Measurements from ENCODE around the gene GLDC.

DNA sequence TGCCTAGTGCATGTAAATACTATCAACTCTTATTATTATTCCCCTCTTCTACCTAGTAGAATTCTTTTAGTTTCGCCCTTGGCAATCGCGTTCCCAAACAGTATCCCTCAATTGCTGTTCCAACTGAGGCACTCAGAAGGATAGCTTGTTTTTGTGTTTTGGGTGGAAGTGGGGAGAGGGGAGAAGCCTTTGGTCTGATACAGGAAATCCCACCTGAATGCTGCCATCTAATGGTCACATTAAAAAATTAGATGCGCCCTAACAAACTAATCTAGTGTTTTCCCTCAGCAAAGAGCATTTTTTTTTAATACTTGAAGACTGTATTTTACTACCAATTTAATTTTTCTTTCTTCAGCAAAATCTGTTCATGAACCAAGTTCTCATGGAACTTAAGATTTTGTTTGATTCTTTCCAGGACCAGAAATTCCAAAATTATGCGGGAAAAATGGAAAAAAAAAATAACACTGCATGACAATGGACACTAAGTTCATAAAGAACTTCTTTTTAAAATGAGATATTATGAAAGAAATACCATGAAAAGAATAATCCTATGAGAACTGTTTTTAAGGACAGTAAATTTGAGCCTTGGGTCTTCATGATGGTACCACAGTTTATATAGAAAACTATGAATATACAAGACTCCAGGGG, 22.2 kb upstream of the GLDC start:
- no peak for TF ChIP-seq FOXA1 (IDR thresholded peaks at IDR 0.05)
- no peak for TF ChIP-seq SUZ12 (IDR thresholded peaks at IDR 0.05)
- no peak for TF ChIP-seq FOXM1 (IDR thresholded peaks at IDR 0.05; ENCODE audit: borderline replicate concordance)
- no peak for TF ChIP-seq SP1 (IDR thresholded peaks at IDR 0.05)
- TF ChIP-seq ZNF384 (IDR thresholded peaks at IDR 0.05), result no peak
- no peak for TF ChIP-seq ELF4 (IDR thresholded peaks at IDR 0.05)
- TF ChIP-seq, protein P1, sequence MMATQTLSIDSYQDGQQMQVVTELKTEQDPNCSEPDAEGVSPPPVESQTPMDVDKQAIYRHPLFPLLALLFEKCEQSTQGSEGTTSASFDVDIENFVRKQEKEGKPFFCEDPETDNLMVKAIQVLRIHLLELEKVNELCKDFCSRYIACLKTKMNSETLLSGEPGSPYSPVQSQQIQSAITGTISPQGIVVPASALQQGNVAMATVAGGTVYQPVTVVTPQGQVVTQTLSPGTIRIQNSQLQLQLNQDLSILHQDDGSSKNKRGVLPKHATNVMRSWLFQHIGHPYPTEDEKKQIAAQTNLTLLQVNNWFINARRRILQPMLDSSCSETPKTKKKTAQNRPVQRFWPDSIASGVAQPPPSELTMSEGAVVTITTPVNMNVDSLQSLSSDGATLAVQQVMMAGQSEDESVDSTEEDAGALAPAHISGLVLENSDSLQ (IDR thresholded peaks at IDR 0.05), result no peak
